CD4-positive, alpha-beta T cell treated with Interleukin-4 for 1 hour (primary cell): ENCODE results near the gene SRSF7.
"Not testable (repeated sequence)": the region's sequence is repeated elsewhere in the genome, so short reads cannot be mapped to it uniquely, and the experiment has no call there.

Experiments used
- DNase-seq, 2 donors: peaks; one replicate each; pipeline ENCODE4 v3.0.0-alpha.2; 2020 to 2022

Gene SRSF7

GRCh38 chr2:38731090-38731489 is 20.1 kb downstream of the SRSF7 start:
- DNase-seq, result no peak

- DNase-seq, result no peak
Measured at GRCh38 chr2:38728694-38729093, 22.5 kb downstream of the SRSF7 start.

- no peak for DNase-seq
Measured at GRCh38 chr2:38727661-38728060, 23.5 kb downstream of the SRSF7 start.

- DNase-seq, result no peak
Measured at GRCh38 chr2:38723173-38723572, 28.0 kb downstream of the SRSF7 start.

GRCh38 chr2:38722271-38723061 is 28.7 kb downstream of the SRSF7 start:
- DNase-seq, result peak in 1 of 2 donors; percentile 55

- no peak for DNase-seq
Measured at GRCh38 chr2:38720613-38721241, 30.4 kb downstream of the SRSF7 start.

GRCh38 chr2:38719706-38720105 is 31.5 kb downstream of the SRSF7 start:
- DNase-seq, result no peak

GRCh38 chr2:38718601-38719000 is 32.6 kb downstream of the SRSF7 start:
- DNase-seq, result no peak

GRCh38 chr2:38716185-38716584 is 35.0 kb downstream of the SRSF7 start:
- DNase-seq, result no peak

GRCh38 chr2:38714941-38715340 is 36.2 kb downstream of the SRSF7 start:
- not testable (repeated sequence) for DNase-seq

- peak in 1 of 2 donors; percentile 52 for DNase-seq
Measured at GRCh38 chr2:38713338-38713737, 37.8 kb downstream of the SRSF7 start.

- DNase-seq, result no peak
Measured at GRCh38 chr2:38712871-38713270, 38.3 kb downstream of the SRSF7 start.

GRCh38 chr2:38712413-38712812 is 38.7 kb downstream of the SRSF7 start:
- DNase-seq, result no peak

- no peak for DNase-seq
Measured at GRCh38 chr2:38711558-38711957, 39.6 kb downstream of the SRSF7 start.

GRCh38 chr2:38709567-38710194 is 41.5 kb downstream of the SRSF7 start:
- DNase-seq, result peak in 1 of 2 donors; percentile 77

GRCh38 chr2:38708900-38709566 is 42.1 kb downstream of the SRSF7 start:
- no peak for DNase-seq

- not testable (repeated sequence) for DNase-seq
Measured at GRCh38 chr2:38708491-38708890, 42.7 kb downstream of the SRSF7 start.

GRCh38 chr2:38706846-38707345 is 44.3 kb downstream of the SRSF7 start:
- no peak for DNase-seq

- no peak for DNase-seq
Measured at GRCh38 chr2:38704664-38705063, 46.5 kb downstream of the SRSF7 start.

GRCh38 chr2:38703336-38703735 is 47.8 kb downstream of the SRSF7 start:
- DNase-seq, result not testable (repeated sequence)

- DNase-seq, result no peak
Measured at GRCh38 chr2:38702413-38702812, 48.7 kb downstream of the SRSF7 start.

- no peak for DNase-seq
Measured at GRCh38 chr2:38701542-38701941, 49.6 kb downstream of the SRSF7 start.

GRCh38 chr2:38700881-38701458 is 50.2 kb downstream of the SRSF7 start:
- no peak for DNase-seq
